Kidney (tissue), 14 donors: ENCODE results near the gene NEUROD4. TPM values are rescaled to one million over a fixed set of nuclear protein-coding genes. Genes with fewer than 3 reads are reported as not detected.

ENCODE experiments used
- DNase-seq, 5 donors: peaks; one replicate each; pipeline ENCODE4 v3.0.0-alpha.2; 2013 to 2020
- FAIRE-seq: peaks from 2 replicates; lab custom pipeline; 2012; peaks lifted over from hg19 to GRCh38; lab: Jason Lieb, UNC
- H3K27ac ChIP-seq, 2 donors: one replicate each; pipeline ENCODE4 v1.7.0; 2013; ENCODE audit warnings: low read depth in 2 of 2, low read length in 2 of 2, inconsistent platforms in 1 of 2
- H3K27me3 ChIP-seq: one replicate; pipeline ENCODE4 v1.7.1; 2013; ENCODE audit warnings: low read length, inconsistent platforms; ENCODE audit not compliant: control insufficient read depth, insufficient read depth
- H3K36me3 ChIP-seq, 3 donors: one replicate each; pipeline versions ENCODE4 v1.7.0 to v1.7.1; 2013; ENCODE audit warnings: low read length in 3 of 3, control low read depth in 1 of 3, inconsistent platforms in 1 of 3; ENCODE audit not compliant: insufficient read depth in 3 of 3, control insufficient read depth in 2 of 3
- H3K4me1 ChIP-seq, 3 donors: one replicate each; pipeline versions ENCODE4 v1.7.0 to v1.7.1; 2013; ENCODE audit warnings: low read length in 3 of 3, inconsistent platforms in 1 of 3, low read depth in 1 of 3; ENCODE audit not compliant: control insufficient read depth in 2 of 3, insufficient read depth in 2 of 3
- H3K4me3 ChIP-seq, 3 donors: one replicate each; pipeline versions ENCODE4 v1.7.0 to v1.8.1; 2013; ENCODE audit warnings: low read length in 3 of 3, control low read depth in 1 of 3, inconsistent platforms in 1 of 3
- H3K9ac ChIP-seq, 3 donors: one replicate each; pipeline versions ENCODE4 v1.7.0 to v1.7.1; 2013; ENCODE audit warnings: low read length in 3 of 3, control low read depth in 1 of 3, inconsistent platforms in 1 of 3
- H3K9me3 ChIP-seq, 3 donors: one replicate each; pipeline versions ENCODE4 v1.7.0 to v1.7.1; 2013; ENCODE audit warnings: low read length in 3 of 3, control low read depth in 1 of 3, inconsistent platforms in 1 of 3; ENCODE audit not compliant: control insufficient read depth in 2 of 3, insufficient read depth in 1 of 3
- intact Hi-C: fragments of 100-400 bp; cut with DNase I; formaldehyde crosslinking; loops from one replicate; pipeline ENCODE4 v1.11.1; 2022
- polyA plus RNA-seq: library from polyadenylated mRNA; stranded (reverse); fragments of 350-450 nt; fragmentation: Illumina TruSeq; extraction: RNeasy Lipid Tissue Mini Kit (QIAGEN cat#74804); gene quantifications from one replicate; pipeline ENCODE4 v1.2.3, GENCODE V29; 2014; ENCODE audit warnings: low read depth, low replicate concordance; ENCODE audit not compliant: insufficient read depth
- total RNA-seq: library from RNA; stranded (reverse); fragmentation: NEBNext Ultra II Directional; extraction: Animal tissue kit (Norgen Biotek cat#: 25700); gene quantifications from one replicate; pipeline ENCODE4 v1.2.1, GENCODE V29; 2021
- TF ChIP-seq, protein P1 (sequence below): IDR thresholded peaks from 3 replicates; pipeline ENCODE4 v1.5.1; 2012; ENCODE audit warnings: mild to moderate bottlenecking, moderate library complexity, borderline replicate concordance; ENCODE audit not compliant: insufficient read depth; ENCODE audit errors: extremely low read depth
- donor health status: control.
- donor health status: control.
- donor health status: control.
- donor health status: control.
- donor health status: control.
- donor health status: DM: yes; HTN: yes; CAD: no.
- donor health status: Normal renal cell carcinoma (clear cell type).

Gene NEUROD4
- total and polyA plus RNA-seq, 2 donors from 2014 or later = not detected

DNA sequence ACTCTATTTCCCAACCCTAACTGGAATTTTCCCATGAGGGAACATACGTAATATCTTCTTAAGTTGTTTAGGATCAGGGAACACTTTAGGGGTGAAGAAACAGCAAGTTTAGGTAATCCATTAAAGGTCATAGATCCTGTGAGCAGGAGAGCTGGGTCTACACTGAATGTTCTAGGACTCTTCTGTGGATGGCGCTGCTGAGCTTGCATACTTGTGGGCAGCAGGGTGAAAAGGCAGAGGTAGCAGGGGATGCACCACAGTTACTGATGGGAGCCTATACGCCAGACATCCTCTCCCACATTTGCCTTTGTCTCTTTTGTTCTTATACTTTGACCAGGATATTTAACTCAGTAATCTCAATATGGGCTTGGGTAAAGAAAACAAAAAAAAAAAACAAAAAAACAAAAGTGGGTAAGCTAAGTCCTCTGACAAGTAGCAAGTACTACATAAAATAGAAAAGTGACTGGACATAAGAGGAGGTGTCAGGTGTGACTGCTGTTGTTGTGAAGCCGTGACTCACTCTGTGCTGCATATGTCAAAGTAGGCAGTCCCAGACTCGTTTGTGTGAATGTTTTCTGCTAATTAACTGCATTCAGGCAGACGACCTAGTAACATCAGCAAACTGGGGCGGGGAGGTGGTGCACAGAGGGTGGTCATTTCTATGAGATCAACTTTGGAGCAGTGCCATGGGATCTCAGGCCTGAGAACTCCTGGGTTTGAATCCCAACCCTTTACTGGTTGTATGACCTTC, 31.6 kb downstream of the NEUROD4 start:
- intact Hi-C loops = no loop called here
- no peaks in the 10 kb centered on the region for H3K4me1 ChIP-seq
- no peaks in the 10 kb centered on the region for H3K9me3 ChIP-seq
- DNase-seq (no peak), FAIRE-seq (no peak)
- H3K4me3 ChIP-seq = no peak overlapping the region
- no peak overlapping the region for H3K9ac ChIP-seq
- no peaks in the 10 kb centered on the region for H3K36me3 ChIP-seq
- TF ChIP-seq, protein P1, sequence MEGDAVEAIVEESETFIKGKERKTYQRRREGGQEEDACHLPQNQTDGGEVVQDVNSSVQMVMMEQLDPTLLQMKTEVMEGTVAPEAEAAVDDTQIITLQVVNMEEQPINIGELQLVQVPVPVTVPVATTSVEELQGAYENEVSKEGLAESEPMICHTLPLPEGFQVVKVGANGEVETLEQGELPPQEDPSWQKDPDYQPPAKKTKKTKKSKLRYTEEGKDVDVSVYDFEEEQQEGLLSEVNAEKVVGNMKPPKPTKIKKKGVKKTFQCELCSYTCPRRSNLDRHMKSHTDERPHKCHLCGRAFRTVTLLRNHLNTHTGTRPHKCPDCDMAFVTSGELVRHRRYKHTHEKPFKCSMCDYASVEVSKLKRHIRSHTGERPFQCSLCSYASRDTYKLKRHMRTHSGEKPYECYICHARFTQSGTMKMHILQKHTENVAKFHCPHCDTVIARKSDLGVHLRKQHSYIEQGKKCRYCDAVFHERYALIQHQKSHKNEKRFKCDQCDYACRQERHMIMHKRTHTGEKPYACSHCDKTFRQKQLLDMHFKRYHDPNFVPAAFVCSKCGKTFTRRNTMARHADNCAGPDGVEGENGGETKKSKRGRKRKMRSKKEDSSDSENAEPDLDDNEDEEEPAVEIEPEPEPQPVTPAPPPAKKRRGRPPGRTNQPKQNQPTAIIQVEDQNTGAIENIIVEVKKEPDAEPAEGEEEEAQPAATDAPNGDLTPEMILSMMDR = no peak
- H3K27ac ChIP-seq = no peak overlapping the region
- no peaks in the 10 kb centered on the region for H3K27me3 ChIP-seq

DNA sequence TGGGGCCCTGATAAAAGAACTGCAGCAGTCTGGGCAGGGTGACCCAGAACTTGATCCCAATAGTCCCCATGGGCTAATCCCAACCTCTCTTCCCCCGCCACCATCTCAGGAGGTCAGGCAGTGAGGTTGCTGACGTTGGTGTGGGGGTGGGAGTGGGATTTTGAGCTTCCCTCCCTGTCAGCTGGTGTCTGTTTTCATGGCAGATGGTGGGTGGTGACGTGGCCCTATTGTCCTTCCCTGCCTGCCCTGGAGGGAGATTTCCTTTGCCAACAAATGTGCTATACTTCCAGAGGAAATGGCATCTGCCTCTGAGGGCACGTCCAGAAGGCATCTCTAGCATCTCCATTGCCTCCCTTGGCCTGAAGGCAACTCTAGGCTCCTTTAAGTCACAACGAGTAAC, 37.7 kb downstream of the NEUROD4 start:
- no peaks in the 10 kb centered on the region for H3K9me3 ChIP-seq
- no peak for FAIRE-seq
- TF ChIP-seq, protein P1 = no peak
- intact Hi-C loops = no loop called here
- peak in 2 of 5 donors; percentile 7 to 12 for DNase-seq
- no peak overlapping the region for H3K9ac ChIP-seq
- H3K27me3 ChIP-seq = no peaks in the 10 kb centered on the region
- no peak overlapping the region for H3K27ac ChIP-seq
- H3K4me3 ChIP-seq = no peak overlapping the region
- H3K36me3 ChIP-seq = no peaks in the 10 kb centered on the region
- no peaks in the 10 kb centered on the region for H3K4me1 ChIP-seq

DNA sequence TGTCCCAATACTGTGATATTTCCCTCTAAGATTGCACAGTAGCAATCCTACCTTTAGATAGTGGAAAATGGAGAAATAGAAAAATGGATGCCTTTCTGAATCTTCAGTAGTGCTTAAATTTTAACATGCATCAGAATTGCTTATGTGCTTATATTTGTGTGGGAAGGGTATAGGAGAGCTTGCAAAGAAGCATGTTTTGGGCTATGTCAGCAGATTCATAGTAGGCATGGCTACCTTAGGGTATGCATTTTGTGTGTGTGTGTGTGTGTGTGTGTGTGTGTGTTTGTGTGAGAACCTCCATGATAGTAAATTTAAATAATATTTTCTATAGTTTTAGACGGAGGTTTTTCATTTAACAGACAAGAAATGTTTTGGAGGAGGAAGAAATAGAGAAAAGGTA, 38.3 kb downstream of the NEUROD4 start:
- H3K27me3 ChIP-seq = no peaks in the 10 kb centered on the region
- H3K9ac ChIP-seq = no peak overlapping the region
- H3K4me1 ChIP-seq = no peaks in the 10 kb centered on the region
- intact Hi-C loops = no loop called here
- TF ChIP-seq, protein P1 = no peak
- no peak overlapping the region for H3K27ac ChIP-seq
- no peak for DNase-seq
- H3K4me3 ChIP-seq = no peak overlapping the region
- no peaks in the 10 kb centered on the region for H3K36me3 ChIP-seq
- no peaks in the 10 kb centered on the region for H3K9me3 ChIP-seq
- no peak for FAIRE-seq
